GM23248 (cell line): Measurements from ENCODE around the gene RAPGEF2. TPM values are rescaled to one million over a fixed set of nuclear protein-coding genes. Genes with fewer than 3 reads are reported as not detected.

Experiments
- DNase-seq: peaks from one replicate; pipeline ENCODE4 v3.0.0-alpha.2; 2015
- H2AFZ ChIP-seq: fragments of 200-600 bp; sonication (generic); 2 replicates; pipeline ENCODE4 v1.6.1; 2016; ENCODE audit warnings: antibody characterized with exemption
- H3F3A ChIP-seq: fragments of 200-600 bp; sonication (generic); 2 replicates; pipeline ENCODE4 v1.6.1; 2016; ENCODE audit warnings: mild to moderate bottlenecking, antibody characterized with exemption, mixed run types; ENCODE audit not compliant: insufficient read depth
- H3K27ac ChIP-seq: fragments of 200-600 bp; sonication (generic); 2 replicates; pipeline ENCODE4 v1.5.1; 2016; ENCODE audit warnings: mild to moderate bottlenecking
- H3K27me3 ChIP-seq: fragments of 200-600 bp; sonication (generic); replicated peaks from 2 replicates; pipeline ENCODE4 v1.6.1; 2016; ENCODE audit warnings: mild to moderate bottlenecking; ENCODE audit not compliant: insufficient read depth
- H3K36me3 ChIP-seq: fragments of 200-600 bp; sonication (generic); 2 replicates; pipeline ENCODE4 v1.6.1; 2016; ENCODE audit warnings: low read depth, mild to moderate bottlenecking
- H3K4me1 ChIP-seq: fragments of 200-600 bp; sonication (generic); 2 replicates; pipeline ENCODE4 v1.6.1; 2016; ENCODE audit warnings: mild to moderate bottlenecking; ENCODE audit not compliant: insufficient read depth
- H3K4me2 ChIP-seq: fragments of 200-600 bp; sonication (generic); one replicate; pipeline ENCODE4 v1.6.1; 2016; ENCODE audit warnings: mild to moderate bottlenecking; ENCODE audit not compliant: unreplicated experiment
- H3K4me3 ChIP-seq: fragments of 200-600 bp; sonication (generic); 2 replicates; pipeline ENCODE4 v1.5.1; 2016; ENCODE audit warnings: mild to moderate bottlenecking
- H3K79me2 ChIP-seq: fragments of 200-600 bp; sonication (generic); 2 replicates; pipeline ENCODE4 v1.6.1; 2016; ENCODE audit warnings: mild to moderate bottlenecking; ENCODE audit not compliant: insufficient read depth
- H3K9ac ChIP-seq: fragments of 200-600 bp; sonication (generic); 2 replicates; pipeline ENCODE4 v1.6.1; 2016; ENCODE audit warnings: mild to moderate bottlenecking
- H3K9me2 ChIP-seq: fragments of 200-600 bp; sonication (generic); 2 replicates; pipeline ENCODE4 v1.6.1; 2016; ENCODE audit warnings: mixed run types, mild to moderate bottlenecking, moderate library complexity; ENCODE audit not compliant: insufficient read depth
- H3K9me3 ChIP-seq: fragments of 200-600 bp; sonication (generic); one replicate; pipeline ENCODE4 v1.6.1; 2017; ENCODE audit warnings: low read depth
- H4K20me1 ChIP-seq: fragments of 200-600 bp; sonication (generic); 2 replicates; pipeline ENCODE4 v1.6.0; 2016; ENCODE audit not compliant: insufficient read depth
- EZH2 ChIP-seq: fragments of 200-600 bp; sonication (generic); IDR thresholded peaks from 2 replicates; pipeline ENCODE4 v1.6.1; 2018; ENCODE audit warnings: antibody characterized with exemption, mild to moderate bottlenecking; ENCODE audit not compliant: insufficient read depth, poor library complexity, severe bottlenecking
- EZH2phosphoT487 ChIP-seq: fragments of 200-600 bp; sonication (generic); IDR thresholded peaks from 2 replicates; pipeline ENCODE4 v1.6.1; 2018; ENCODE audit warnings: antibody characterized with exemption, moderate library complexity, mild to moderate bottlenecking, low read depth; ENCODE audit not compliant: insufficient read depth
- WGBS, 2 experiments: methylation state at CpG; one replicate each; pipeline ENCODE4 v1.1.6; 2015 to 2017; ENCODE audit warnings: low lambda C conversion rate in 2 of 2, low coverage in 1 of 2; ENCODE audit errors: missing lambda C conversion rate in 2 of 2; 5-methylcytosine and 5-hydroxymethylcytosine counted together
- in situ Hi-C: fragments of 300-500 bp; cut with MboI; formaldehyde crosslinking; loops from 2 replicates; pipeline ENCODE4 v1.15.0; 2020
- polyA plus RNA-seq: library from polyadenylated mRNA; unstranded; fragments of >200 nt; fragmentation: Nextera tagmentation; extraction: Ambion mirVana; gene quantifications from 2 replicates; pipeline ENCODE4 v1.2.1, GENCODE V29; 2016
- total RNA-seq: library from RNA; depleted of rRNA; stranded (reverse); fragments of >200 nt; shearing (Covaris generic); gene quantifications from 2 replicates; pipeline ENCODE4 v1.2.3, GENCODE V29; 2014

Gene RAPGEF2
- total and polyA plus RNA-seq, 2 experiments from 2014 or later, result 6.6 to 21.7 TPM

DNA sequence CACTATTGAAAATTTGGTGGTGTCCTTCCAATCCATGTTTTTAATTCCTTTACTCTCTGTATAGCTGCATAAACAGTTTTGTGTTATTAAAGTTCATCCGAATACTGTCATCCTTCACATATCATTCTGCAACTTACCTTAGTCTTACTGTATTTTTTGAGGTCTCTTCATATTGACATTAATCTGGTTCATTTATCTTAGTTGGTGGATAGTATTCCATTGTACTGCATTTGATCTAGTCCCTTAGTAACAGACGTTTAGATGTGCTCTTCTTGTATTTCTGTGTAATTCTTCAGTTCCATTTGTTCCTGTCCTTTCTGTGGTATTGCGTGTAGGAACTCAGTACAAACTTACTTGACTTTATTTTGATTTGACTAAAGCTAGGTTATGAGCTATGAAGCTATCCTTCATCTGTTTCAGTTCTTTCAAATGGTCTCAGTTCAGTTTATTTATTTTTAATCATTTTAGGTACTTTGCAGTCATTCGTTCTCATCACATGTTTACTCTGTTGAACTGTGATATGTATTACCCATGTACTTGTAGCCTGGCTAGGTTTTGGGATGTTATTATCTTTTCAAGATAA lies 41.3 kb downstream of the RAPGEF2 start:
- 70 to 73% methylated on average over 4 of the region's 4 CpGs for whole genome bisulfite sequencing, 2 experiments
- no peak overlapping the region for H3K4me3 ChIP-seq
- TF ChIP-seq EZH2phosphoT487 (no peak), EZH2 (no peak)
- no peak overlapping the region for H3K9ac ChIP-seq
- no peaks in the 10 kb centered on the region for H3F3A ChIP-seq
- H3K9me2 ChIP-seq, result no peaks in the 10 kb centered on the region
- no peak overlapping the region for H3K4me2 ChIP-seq
- no peaks in the 10 kb centered on the region for H3K36me3 ChIP-seq
- in situ Hi-C loops, result no loop called here
- H2AFZ ChIP-seq, result no peak overlapping the region
- no peak overlapping the region for H3K27ac ChIP-seq
- H3K27me3 ChIP-seq, result no peaks in the 10 kb centered on the region
- H3K4me1 ChIP-seq, result no peaks in the 10 kb centered on the region
- no peaks in the 10 kb centered on the region for H3K9me3 ChIP-seq
- no peaks in the 10 kb centered on the region for H4K20me1 ChIP-seq
- peaks cover 88% of the 10 kb centered on the region for H3K79me2 ChIP-seq
- no peak for DNase-seq

DNA sequence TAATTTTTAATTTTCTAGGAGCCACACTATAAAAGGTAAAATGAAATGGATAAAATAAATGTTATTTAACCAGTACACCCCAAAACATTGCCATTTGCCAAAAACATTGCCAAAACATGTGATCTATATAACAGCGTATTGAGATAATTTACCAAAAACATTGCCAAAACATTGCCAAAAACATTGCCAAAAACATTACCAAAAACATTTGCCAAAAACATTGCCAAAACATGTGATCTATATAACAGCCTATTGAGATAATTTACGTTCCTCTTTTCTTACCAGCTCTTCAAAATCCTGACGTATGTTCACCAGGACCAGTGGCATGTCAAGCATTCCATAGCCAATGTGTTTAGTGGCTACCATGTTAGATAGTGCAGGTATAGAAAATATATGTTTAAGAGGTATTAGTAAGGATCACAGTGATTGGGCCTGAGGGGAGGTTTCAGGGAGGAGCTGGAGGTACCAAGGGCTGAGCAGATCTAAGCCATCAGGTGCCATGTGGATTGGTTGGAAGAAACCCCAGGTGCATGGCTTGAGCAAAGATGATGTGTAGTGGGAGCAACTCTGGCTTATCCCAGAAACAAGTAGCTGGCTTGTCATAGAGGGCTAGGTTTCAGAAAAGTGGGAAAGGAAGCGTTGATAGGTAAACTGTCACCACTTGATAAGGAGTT lies 42.6 kb downstream of the RAPGEF2 start:
- no peak overlapping the region for H3K4me3 ChIP-seq
- no peak overlapping the region for H2AFZ ChIP-seq
- DNase-seq, result no peak
- H3K79me2 ChIP-seq, result peaks cover 86% of the 10 kb centered on the region
- no peak overlapping the region for H3K9ac ChIP-seq
- no peaks in the 10 kb centered on the region for H3K9me2 ChIP-seq
- no peak overlapping the region for H3K27ac ChIP-seq
- no peak for TF ChIP-seq EZH2
- no peak for TF ChIP-seq EZH2phosphoT487
- no peak overlapping the region for H3K4me2 ChIP-seq
- 96% methylated on average over 4 of the region's 4 CpGs for WGBS, 2 experiments
- in situ Hi-C loops, result no loop called here
- no peaks in the 10 kb centered on the region for H3K27me3 ChIP-seq
- H4K20me1 ChIP-seq, result no peaks in the 10 kb centered on the region; the same call in 1 of the 2 replicates
- H3K4me1 ChIP-seq, result no peaks in the 10 kb centered on the region
- H3F3A ChIP-seq, result no peaks in the 10 kb centered on the region
- no peaks in the 10 kb centered on the region for H3K9me3 ChIP-seq
- no peaks in the 10 kb centered on the region for H3K36me3 ChIP-seq

GRCh38 chr4:159145992-159146330 lies 43.1 kb downstream of the RAPGEF2 start:
- no peaks in the 10 kb centered on the region; the same call in 1 of the 2 replicates for H4K20me1 ChIP-seq

GRCh38 chr4:159146488-159146887 lies 43.6 kb downstream of the RAPGEF2 start:
- H3K79me2 ChIP-seq, result peaks cover 92% of the 10 kb centered on the region
- no peak overlapping the region for H3K27ac ChIP-seq
- no peaks in the 10 kb centered on the region for H3K36me3 ChIP-seq
- H3K27me3 ChIP-seq, result no peaks in the 10 kb centered on the region
- no peaks in the 10 kb centered on the region for H3K9me2 ChIP-seq
- H3F3A ChIP-seq, result no peaks in the 10 kb centered on the region
- no peak overlapping the region for H3K9ac ChIP-seq
- H3K9me3 ChIP-seq, result no peaks in the 10 kb centered on the region
- H3K4me1 ChIP-seq, result no peaks in the 10 kb centered on the region
- H3K4me3 ChIP-seq, result no peak overlapping the region
- no peaks in the 10 kb centered on the region; the same call in 1 of the 2 replicates for H4K20me1 ChIP-seq
- in situ Hi-C loops, result no loop called here
- TF ChIP-seq EZH2, result no peak
- no peak for TF ChIP-seq EZH2phosphoT487
- no peak overlapping the region for H3K4me2 ChIP-seq
- no peak overlapping the region for H2AFZ ChIP-seq
- DNase-seq, result no peak

More at GRCh38 chr4:159145992-159146330, 43.1 kb downstream of the RAPGEF2 start:
- Histone ChIP-seq H3K27me3 (no peaks in the 10 kb centered on the region), H3K27ac (no peak overlapping the region), H3K4me2 (no peak overlapping the region), H3K4me1 (no peaks in the 10 kb centered on the region), H3K79me2 (peaks cover 87% of the 10 kb centered on the region), H3K4me3 (no peak overlapping the region), H3K9ac (no peak overlapping the region), H2AFZ (no peak overlapping the region), H3F3A (no peaks in the 10 kb centered on the region), H3K9me3 (no peaks in the 10 kb centered on the region), H3K36me3 (no peaks in the 10 kb centered on the region), H3K9me2 (no peaks in the 10 kb centered on the region)
- no peak for TF ChIP-seq EZH2phosphoT487
- TF ChIP-seq EZH2, result no peak
- no peak for DNase-seq
- in situ Hi-C loops, result no loop called here
- WGBS, 2 experiments, result 97 to 100% methylated on average over 1 of the region's 1 CpG
